ENCODE measurements around the gene HAS3. TPM values are rescaled to one million over a fixed set of nuclear protein-coding genes. Genes with fewer than 3 reads are reported as not detected.
"Not testable (repeated sequence)": the region's sequence is repeated elsewhere in the genome, so short reads cannot be mapped to it uniquely, and the experiment has no call there.

Gene HAS3
- polyA plus RNA-seq, 4 donors = 3.5 to 4.9 (median 4.5) TPM

GRCh38 chr16:69115361-69115760, 9.9 kb downstream of the HAS3 start:
- DNase-seq (ENCODE audit: low read depth in 4 of 4, low spot score in 3 of 4) = no peak

- DNase-seq (ENCODE audit: low read depth in 4 of 4, low spot score in 3 of 4) = no peak
Measured at GRCh38 chr16:69115837-69116236, 10.4 kb downstream of the HAS3 start.

- DNase-seq (ENCODE audit: low read depth in 4 of 4, low spot score in 3 of 4) = no peak
Measured at GRCh38 chr16:69116256-69116875, 10.9 kb downstream of the HAS3 start.

- DNase-seq (ENCODE audit: low read depth in 4 of 4, low spot score in 3 of 4) = no peak
Measured at GRCh38 chr16:69116906-69117305, 11.5 kb downstream of the HAS3 start.

- no peak for DNase-seq (ENCODE audit: low read depth in 4 of 4, low spot score in 3 of 4)
Measured at GRCh38 chr16:69118468-69118867, 13.0 kb downstream of the HAS3 start.

GRCh38 chr16:69118994-69119393, 13.5 kb downstream of the HAS3 start:
- no peak for DNase-seq (ENCODE audit: low read depth in 4 of 4, low spot score in 3 of 4)

GRCh38 chr16:69119536-69119935, 14.1 kb downstream of the HAS3 start:
- no peak for DNase-seq (ENCODE audit: low read depth in 4 of 4, low spot score in 3 of 4)

GRCh38 chr16:69120096-69120664, 14.7 kb downstream of the HAS3 start:
- no peak for DNase-seq (ENCODE audit: low read depth in 4 of 4, low spot score in 3 of 4)

GRCh38 chr16:69123910-69124309, 18.5 kb downstream of the HAS3 start:
- no peak for DNase-seq (ENCODE audit: low read depth in 4 of 4, low spot score in 3 of 4)

- not testable (repeated sequence) for DNase-seq (ENCODE audit: low read depth in 4 of 4, low spot score in 3 of 4)
Measured at GRCh38 chr16:69124406-69124805, 19.0 kb downstream of the HAS3 start.

GRCh38 chr16:69124961-69125360, 19.5 kb downstream of the HAS3 start:
- not testable (repeated sequence) for DNase-seq (ENCODE audit: low read depth in 4 of 4, low spot score in 3 of 4)

- DNase-seq (ENCODE audit: low read depth in 4 of 4, low spot score in 3 of 4) = no peak
Measured at GRCh38 chr16:69126221-69126620, 20.8 kb downstream of the HAS3 start.

- DNase-seq (ENCODE audit: low read depth in 4 of 4, low spot score in 3 of 4) = not testable (repeated sequence)
Measured at GRCh38 chr16:69126801-69127200, 21.3 kb downstream of the HAS3 start.

GRCh38 chr16:69127966-69128510, 22.6 kb downstream of the HAS3 start:
- DNase-seq (ENCODE audit: low read depth in 4 of 4, low spot score in 3 of 4) = no peak

GRCh38 chr16:69130461-69130860, 25.0 kb downstream of the HAS3 start:
- DNase-seq (ENCODE audit: low read depth in 4 of 4, low spot score in 3 of 4) = no peak

- DNase-seq (ENCODE audit: low read depth in 4 of 4, low spot score in 3 of 4) = no peak
Measured at GRCh38 chr16:69131167-69131838, 25.9 kb downstream of the HAS3 start.

GRCh38 chr16:69131839-69132423, 26.5 kb downstream of the HAS3 start:
- DNase-seq (ENCODE audit: low read depth in 4 of 4, low spot score in 3 of 4) = peak in 3 of 4 donors; percentile 61 to 69 (median 64)

GRCh38 chr16:69132424-69133252, 27.2 kb downstream of the HAS3 start, which contains the start of the genes CHTF8 and UTP4:
Gene CHTF8 (minus strand): TSS chr16:69132588. CDS start chr16:69121458, 11,130 bp downstream.
Gene UTP4 (plus strand): TSS chr16:69132649. CDS start chr16:69133460, 811 bp downstream.
- peak; percentile 52 to 65 (median 56) for DNase-seq (ENCODE audit: low read depth in 4 of 4, low spot score in 3 of 4)

GRCh38 chr16:69133373-69133954, 28.0 kb downstream of the HAS3 start:
- no peak for DNase-seq (ENCODE audit: low read depth in 4 of 4, low spot score in 3 of 4)

GRCh38 chr16:69138608-69139007, 33.2 kb downstream of the HAS3 start:
- no peak for DNase-seq (ENCODE audit: low read depth in 4 of 4, low spot score in 3 of 4)
